Fibroblast of skin of scalp (primary cell): ENCODE measurements around the gene MAPK8. TPM values are rescaled to one million over a fixed set of nuclear protein-coding genes. Genes with fewer than 3 reads are reported as not detected.
"Not testable (repeated sequence)": the region's sequence is repeated elsewhere in the genome, so short reads cannot be mapped to it uniquely, and the experiment has no call there.

Experiments
- DNase-seq: peaks from one replicate; pipeline ENCODE4 v3.0.0-alpha.2; 2013
- polyA plus RNA-seq, 2 experiments: library from polyadenylated mRNA; unstranded; fragments of 120-200 nt; gene quantifications; one replicate each; pipeline ENCODE4 v1.2.1, GENCODE V29; 2013; ENCODE audit not compliant: insufficient read length in 2 of 2

Gene MAPK8
- polyA plus RNA-seq (2013, experiment 1 of 2; ENCODE audit: insufficient read length): 39.4 TPM
- 47.0 TPM for polyA plus RNA-seq (2013, experiment 2 of 2; ENCODE audit: insufficient read length)

DNA sequence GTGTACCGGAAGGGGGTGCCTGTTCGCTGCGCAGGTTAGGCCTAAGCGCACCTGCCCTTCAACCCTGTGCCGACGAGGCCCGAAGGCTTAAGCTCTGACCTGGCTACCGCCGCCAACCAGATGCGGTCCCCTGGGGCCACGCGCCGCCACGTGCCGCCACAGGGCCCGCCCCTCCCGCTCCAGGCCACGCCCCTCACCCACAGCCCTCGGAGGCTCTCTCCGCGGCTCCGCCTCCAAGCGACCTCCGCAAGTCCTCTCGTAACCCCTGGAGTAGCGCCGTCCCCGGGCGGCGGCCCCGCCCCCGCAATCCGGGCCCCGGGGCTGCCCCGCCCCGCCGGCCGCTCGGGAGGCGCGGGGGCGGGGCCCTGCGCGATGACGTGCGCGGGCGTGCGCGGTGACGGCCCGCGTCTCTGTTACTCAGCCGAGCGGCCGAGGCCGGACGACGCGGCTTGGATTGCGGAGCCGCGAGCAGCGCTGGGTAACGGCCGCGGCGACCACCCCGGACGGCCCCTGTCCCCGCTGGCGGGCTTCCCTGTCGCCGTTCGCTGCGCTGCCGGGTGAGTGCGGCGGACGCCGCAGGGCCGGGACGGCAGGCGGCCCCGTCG is at the start of gene MAPK8:
Gene MAPK8 (plus strand): TSS at position 413 of the 605 bp plus-strand sequence. CDS start 94,984 bp downstream, outside the sequence.
- peak; percentile 90 for DNase-seq

DNA sequence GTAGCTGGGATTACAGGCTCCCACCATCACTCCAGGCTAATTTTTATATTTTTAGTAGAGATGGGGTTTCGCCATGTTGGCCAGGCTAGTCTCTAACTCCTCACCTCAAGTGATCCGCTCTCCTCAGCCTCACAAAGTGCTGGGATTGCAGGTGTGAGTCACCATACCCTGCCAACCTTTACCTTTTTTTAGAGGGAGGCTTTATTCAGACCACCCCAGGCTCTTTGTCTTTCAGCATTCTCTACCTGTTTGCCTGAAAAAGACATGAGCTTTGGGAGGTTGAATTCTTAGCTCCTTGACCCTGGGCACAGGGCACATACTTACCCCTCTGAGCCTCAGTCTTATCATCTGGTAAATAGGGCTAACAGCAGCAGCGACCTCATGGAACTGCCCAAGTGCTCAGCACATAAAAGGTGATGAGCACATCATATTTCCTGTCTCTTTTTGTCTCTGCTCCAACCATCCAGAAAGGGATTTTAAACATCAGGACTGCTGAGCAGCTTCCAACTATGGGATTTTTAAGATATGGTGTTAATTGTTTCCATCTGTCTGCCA is 49.0 kb upstream of the MAPK8 start:
- no peak for DNase-seq

DNA sequence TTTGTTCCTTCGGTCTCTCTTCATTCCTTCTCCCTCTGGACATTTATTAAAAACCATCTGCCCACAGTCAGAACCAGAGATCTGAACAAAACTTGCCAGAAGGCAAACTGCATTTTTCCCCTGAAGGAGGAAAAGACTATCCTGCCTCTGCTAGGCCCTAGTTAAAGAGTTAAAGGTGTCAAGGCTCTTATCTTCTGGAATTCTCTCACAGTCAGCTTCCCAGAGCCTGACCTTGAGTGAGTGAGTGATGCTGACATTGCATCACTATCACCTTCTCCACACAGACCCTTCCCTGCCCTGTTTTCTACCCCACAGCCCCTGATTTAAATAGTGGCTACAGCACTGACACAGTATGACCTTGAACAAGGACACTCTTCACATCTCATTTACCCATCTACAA is 48.4 kb upstream of the MAPK8 start:
- no peak for DNase-seq

DNA sequence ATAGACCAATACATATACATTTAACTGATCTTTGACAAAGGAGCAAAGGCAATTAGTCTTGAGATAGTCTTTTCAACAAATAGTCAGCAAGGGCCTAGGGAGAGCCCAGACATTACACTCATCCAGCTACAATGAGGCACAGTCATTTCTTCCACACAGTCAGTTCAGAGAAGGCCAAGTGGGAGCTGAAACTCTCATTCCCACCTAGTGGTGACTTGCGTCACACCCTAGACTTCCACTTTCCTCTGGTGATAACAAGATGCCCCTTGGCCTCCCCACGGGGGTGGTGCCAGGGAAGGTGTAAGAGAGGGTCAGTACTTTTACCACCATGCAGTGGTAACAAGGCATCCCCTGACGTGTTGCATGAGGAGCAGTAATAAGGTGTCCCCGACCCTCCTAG is 39.9 kb upstream of the MAPK8 start:
- DNase-seq: no peak

DNA sequence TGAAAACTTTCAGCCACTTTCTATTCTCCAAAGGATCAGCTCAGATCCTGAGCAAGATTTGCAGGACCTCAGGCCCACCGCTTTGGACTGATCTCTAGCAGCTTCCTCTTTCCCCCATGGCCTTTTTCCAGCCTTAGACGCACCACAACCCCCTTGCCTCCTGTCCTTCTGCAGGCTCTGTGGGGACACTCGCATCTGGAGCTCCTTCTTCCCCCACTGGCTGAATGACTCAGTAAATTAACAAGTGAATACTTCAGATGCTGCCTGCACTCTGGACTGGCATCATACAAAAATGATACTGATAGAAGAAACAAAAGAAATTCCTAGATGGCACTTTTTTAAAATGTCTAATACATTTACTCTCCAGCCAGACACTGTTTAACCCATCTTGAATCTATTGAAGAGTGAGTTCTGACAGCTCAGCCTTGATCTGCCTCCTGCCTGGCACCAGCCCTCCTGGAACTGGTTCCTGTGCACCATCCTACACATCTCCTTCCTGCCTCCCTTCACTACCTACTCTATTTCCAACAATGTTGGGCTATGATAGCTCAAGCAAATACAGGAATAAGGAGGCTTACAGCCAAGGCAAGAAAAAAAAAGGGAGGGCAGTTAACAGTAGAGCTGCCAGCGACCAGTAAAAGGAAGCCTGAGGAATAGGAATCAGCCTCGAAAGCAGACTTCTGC is 35.3 kb upstream of the MAPK8 start:
- no peak for DNase-seq

DNA sequence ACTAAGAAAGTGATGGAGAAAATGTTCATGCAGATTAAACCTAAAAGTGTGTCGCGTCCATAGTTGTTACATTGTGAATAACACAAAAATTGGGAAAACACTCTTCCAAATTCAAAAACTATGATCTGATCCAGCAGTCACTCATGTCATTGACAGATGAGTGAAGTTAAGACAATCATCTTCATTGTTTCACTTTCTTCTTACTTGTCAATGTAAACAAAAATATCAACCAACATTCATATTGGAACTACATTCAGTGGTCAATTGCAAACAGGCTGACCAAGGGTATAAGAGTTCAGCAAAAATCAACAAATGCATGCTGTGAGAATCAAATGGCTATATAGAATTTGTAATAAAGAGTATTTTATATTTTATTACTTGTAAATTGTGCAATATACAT is 33.8 kb upstream of the MAPK8 start:
- no peak for DNase-seq

DNA sequence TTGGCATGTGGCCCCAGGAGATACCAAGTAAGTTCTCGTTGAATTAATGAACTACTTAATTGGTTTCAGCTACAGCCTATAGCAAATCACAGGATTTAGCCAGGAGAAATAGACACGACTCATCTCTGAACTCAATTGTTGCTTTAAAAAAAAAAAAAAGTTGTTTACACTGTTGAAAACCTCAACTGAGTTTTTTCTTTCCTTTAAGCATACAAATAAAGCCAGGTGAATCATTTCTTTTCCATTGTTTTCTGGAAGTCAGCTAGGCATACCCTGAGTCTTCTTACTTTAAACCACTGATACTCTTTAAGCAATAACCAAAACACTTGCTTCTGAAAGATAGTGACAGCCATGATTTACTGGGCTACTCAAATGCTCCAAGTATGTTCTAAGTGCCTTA is 32.7 kb upstream of the MAPK8 start:
- DNase-seq: no peak

DNA sequence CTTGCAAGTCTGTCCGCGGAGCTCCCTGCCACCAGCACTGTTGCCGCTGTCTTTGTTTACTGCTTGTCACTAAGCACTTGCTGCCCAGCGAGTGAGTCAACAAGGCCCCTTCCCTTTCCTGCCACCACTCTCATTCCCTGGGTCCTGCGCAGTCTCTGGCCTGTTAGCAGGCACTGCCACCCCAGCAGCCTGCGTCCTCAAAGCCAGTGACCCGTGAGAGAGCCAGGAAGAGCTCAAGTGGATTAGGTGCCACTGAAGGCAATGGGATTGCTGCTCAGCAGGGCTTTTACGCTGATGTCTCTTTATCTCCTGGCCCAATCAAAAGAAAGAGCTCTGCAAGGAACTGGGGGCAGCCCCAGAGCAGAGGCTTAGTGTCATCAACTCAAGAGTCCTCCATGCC is 31.8 kb upstream of the MAPK8 start, which contains the start of gene FRMPD2:
Gene FRMPD2 (minus strand): TSS at position 61 of the 400 bp plus-strand sequence. CDS start 129 bp downstream, outside the sequence.
- no peak for DNase-seq

DNA sequence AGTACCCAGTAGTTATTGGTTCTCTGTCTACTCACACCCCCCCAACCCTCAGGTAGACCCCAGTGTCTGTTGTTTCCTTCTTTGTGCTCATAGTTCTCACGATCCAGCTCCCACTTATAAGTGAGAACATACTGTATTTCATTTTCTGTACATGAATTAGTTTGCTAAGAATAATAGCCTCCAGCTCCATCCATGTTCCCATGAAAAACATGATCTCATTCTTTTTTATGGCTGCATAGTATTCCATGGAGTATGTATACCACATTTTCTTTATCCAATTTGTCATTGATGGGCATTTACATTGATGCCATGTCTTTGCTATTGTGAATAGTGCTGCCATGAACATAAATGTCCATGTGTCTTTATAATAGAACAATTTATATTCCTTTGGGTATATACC is 29.4 kb upstream of the MAPK8 start:
- no peak for DNase-seq

DNA sequence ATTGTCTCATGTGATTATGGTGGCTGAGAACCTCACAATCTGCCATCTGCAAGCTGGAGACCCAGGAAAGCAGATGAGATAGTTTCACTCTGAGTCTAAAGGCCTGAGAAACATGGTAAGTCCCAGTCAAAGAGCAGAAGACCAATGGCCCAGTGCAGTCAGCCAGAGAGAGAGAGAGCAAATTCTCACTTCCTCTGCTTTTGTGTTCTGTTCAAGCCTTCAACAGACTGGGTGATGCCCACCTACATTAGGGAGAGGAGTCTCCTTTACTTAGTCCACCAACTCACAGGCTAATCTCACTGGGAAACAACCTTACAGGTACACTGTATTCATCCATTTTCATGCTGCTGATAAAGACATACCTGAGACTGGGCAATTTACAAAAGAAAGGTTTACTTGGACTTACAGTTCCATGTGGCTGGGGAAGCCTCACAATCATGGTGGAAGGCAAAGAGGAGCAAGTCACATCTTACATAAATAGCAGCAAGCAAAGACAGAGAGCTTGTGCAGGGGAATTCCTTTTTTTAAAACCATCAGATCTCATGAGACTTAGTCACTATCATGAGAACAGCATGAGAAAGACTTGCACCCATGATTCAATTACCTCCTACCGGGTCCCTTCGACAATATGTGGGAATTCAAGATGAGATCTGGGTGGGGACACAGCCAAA is 27.3 kb upstream of the MAPK8 start:
- DNase-seq: no peak

DNA sequence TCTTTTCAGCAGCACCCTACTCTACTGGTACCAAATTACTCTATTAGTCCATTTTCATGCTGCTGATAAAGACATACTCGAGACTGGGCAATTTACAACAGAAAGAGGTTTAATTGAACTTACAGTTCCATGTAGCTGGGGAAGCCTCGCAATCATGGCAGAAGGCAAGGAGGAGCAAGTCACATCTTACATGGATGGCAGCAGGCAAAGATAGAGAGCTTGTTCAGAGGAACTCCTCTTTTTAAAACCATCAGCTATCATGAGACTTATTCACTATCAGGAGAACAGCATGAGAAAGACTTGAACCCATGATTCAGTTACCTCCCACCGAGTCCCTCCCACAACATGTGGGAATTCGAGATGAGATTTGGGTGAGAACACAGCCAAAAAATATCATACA is 24.8 kb upstream of the MAPK8 start:
- not testable (repeated sequence) for DNase-seq

DNA sequence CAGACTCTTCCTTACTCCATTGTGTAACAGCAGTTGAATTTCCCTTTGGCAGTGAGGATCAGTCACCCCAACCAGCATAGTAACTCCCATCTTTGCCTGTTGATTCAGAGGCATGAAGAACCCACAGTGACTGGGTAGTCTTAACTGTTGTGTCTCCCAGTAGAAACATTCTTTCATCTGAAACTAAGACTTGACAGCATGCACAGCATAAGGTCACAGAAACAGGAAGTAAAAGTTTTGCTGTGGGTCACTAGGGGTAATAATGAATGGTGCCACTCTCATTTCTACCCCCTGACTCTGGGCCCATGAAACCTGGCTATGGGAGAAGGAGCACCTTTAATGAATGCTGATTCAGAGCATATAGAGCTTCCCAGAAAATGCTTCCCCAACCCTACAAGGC is 23.6 kb upstream of the MAPK8 start:
- no peak for DNase-seq

DNA sequence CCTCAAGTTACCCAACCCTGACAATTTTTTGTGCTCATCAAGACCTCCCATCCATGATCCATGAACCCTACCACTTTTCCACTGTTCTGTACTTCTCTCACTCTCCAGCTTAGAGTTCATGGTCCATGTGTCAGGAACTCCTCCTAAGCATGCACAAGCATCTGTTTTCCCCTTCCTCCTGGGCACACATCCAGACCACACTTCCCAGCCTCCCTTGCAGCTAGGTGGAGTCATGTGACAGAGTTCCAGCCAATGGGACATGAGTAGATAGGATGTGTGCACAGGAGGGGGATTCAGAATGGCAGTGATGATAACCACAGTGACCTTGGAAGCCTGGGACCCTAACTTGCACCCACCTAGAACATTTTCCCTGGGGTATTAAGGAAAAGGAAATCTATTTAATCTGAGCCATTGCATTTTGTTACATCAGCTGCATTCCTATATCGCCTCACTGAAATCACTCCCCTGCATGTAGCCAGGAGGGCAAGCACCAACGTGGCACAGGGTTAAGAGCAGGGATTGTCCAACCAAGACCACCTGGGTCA is 22.4 kb upstream of the MAPK8 start:
- peak; percentile 8 for DNase-seq

DNA sequence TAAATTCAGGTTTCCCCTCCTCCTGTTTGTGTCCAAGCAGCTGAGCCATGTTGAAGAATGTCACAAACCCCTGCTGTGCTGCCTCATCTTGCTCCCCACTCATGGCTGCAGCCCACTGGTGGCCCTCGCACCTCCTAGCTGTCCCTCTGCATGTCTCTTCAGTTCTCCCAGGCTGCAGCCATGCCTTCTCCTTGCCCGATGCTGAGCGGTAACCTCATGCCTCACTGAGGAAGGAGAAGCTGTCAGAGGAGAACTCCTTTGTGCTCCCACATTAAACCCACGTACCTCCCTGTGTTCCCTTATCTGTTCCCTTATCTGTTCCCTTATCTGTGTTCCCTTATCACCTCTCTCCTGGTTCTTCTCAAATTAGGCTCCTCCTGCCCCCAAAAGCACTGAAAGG is 21.7 kb upstream of the MAPK8 start:
- DNase-seq: no peak

DNA sequence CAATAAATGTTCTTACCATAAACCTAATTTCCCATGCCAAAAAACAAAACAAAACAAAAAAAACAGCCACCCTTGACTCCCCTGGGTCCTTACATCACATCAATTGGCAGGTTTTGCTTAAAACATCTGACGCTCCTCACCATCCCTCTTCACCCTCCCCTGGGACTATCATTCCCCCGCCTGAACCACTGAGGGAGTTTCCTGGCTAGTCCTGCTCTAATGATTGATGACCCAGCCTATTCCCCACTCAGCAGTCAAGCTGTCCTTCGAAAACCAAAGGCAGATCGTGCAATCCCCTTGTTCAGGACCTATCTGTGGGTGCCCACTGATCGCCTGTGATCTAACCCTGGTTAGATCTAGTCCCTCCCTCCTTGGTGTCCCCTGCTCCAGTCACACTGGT is 20.8 kb upstream of the MAPK8 start:
- DNase-seq: no peak

DNA sequence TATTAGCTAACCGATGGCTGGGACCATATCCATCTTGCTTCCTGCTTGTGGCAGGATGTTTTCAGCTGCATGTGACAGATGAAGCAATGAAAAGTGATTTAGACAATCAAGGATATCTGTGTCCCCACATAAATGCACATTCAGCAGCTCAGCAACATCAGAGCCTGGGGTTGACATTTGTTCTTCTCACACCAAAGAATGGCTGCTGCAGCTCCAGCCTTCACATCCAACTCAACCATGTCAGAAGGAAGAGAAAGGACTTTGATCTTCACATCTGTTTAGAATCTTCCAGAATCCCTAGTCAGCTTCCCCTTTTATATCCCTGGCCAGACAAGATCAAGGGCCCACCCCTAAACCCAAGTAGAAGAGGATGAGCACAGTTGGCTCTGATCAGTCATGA is 20.1 kb upstream of the MAPK8 start:
- DNase-seq: no peak

DNA sequence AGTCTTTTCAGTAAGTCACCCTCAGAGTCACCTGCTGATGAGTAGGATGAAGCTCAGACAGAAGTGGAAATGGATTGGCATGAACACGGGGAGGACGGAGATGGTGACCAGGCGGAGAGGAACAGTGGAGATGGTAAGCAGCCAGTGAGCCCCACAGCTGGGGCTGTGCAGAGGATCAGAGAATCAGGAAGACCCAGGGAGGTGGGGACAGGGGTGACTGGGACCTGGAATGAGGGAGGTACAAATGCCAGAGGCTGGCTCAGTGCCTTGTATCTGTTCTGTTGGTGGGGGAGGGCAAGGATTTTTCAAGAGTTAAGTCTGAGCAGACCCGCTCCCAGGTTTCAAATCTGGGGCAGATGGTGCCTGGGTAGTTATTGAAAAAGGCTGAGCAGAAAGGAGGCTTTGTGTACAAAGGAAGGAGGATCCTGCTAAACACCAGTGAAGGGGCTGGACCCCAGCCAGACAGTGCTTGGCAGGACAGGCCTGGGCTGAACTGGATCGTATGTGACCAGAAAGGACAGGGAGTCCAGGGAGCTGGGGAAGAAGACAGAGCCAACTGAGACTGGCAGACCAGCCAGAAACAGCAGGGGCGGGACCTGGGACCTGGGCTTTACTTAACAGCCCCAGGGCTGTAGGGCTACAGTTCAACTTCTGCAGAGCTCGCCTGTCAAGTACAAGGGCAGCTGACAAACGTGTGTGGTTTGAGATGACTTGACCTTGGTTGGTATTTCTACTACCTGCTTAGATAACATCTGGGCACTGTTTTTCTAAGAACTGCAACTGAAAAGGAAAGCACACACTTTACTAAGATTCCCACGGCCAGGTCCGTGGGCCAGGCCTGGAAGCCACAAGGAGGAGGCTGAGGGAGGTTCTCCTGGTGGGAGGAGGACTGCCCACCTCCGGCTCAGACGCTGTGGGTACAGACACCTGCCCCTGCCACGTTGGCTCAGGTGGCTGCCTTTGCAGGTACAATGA is 18.8 kb upstream of the MAPK8 start:
- no peak for DNase-seq

DNA sequence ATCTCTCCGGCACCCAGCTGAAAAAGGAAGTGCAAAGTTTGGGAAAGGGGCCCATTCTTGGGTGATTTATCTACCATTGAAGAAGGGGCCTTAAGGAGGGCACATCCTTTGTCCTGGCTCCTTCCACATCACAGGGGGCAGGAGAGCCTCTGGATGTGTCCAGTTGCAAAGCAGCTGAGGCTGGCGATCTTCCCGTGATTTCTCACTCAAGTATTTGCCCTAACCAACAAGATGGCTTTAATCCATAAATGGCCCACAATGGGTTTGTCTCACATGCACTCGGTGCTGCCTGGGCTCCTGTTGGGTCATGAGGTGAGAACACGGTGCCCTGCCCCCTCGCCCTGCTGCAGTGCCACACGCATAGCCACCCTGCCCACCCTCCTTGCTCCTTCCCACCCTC is 17.8 kb upstream of the MAPK8 start:
- no peak for DNase-seq

DNA sequence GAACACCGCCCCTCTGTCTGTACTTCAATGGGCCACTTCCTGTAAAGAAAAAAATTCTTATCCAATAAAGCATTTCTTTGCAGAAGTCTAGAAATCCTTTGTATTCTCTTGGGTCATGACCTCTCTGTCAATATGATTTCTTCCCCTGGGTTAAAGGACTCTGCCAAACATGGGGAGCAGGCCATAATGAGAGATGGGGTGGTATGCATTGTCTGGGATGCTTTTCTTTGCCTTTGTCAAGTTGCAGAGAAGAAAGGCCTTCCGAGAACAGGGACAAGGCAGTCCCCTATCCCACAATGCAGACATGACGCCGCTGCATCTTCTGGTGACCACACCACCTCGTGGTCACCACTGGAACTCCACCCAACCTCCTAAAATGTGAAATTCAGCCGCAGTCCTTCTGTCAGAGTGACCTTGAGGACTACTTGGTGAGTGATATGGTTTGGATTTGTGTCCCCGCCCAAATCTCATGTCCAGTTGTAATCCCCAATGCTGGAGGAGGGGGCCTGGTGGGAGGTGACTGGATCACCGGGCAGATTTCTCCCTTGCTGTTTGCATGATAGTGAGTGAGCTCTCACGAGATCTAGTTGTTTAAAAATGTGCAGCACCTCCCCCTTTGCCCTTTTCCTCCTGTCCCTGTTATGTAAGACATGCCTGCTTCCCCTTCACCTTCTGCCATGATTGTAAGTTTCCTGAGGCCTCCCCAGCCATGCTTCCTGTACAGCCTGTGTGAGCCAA is 16.8 kb upstream of the MAPK8 start:
- peak; percentile 57 for DNase-seq

DNA sequence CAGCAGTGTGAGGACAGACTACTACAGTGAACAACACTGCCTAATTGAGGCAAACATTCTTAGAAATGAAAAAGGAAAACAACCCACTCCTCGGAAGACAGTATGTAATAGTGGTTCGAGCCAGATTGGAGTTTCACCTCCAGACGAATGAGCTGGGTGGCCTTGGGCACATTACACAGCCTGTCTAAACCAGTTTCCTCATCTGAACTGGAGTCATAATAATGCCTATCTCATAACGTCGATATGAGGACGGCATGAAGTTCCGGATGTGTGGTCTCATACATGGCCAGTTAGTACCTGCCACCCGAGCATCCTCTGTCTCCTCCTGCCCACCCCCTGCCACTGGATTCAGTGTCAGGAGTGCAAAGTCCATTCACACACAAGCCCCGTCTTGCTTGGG is 16.2 kb upstream of the MAPK8 start:
- DNase-seq: no peak

DNA sequence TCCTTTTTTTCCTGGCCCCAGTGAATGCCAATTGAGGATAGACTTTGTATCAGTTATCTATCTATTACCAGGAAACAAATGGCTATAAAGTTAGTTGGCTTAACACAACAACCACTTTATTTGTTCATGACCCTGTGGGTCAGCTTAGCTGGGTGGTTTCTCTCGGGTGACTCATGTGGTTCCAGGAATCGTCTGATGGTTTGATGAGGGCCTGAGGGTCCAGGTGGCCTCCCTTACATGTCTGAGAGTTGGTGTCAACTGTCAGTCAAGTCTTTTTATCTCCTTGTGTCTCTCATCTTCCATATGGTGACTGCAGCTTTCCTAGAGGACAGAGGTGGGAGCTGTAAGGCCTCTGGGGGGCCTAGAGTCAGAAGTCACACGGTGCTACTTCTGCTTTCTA is 15.3 kb upstream of the MAPK8 start:
- DNase-seq: no peak
